ENCODE measurements around the gene PRKCE. TPM values are rescaled to one million over a fixed set of nuclear protein-coding genes. Genes with fewer than 3 reads are reported as not detected.

PRKCE gene
- total RNA-seq, 1 experiment from 2014 or later = 21.7 TPM

- BruUV-seq (replicated peaks) = no TSS peak
- no peak overlapping the region for H3K27ac ChIP-seq
- CTCF ChIA-PET = interaction anchor here (0.6 kb wide), 1 partner anchor 73 kb away, joined by 6 read pairs; no protein-coding TSS in a partner anchor
Measured at GRCh38 chr2:45919160-45919650, 267.7 kb downstream of the PRKCE start.

GRCh38 chr2:45919711-45920111, 268.2 kb downstream of the PRKCE start:
- H3K27ac ChIP-seq = no peak overlapping the region
- no peak for DNase-seq
- H3K79me2 ChIP-seq (ENCODE audit: low read depth) = 0 out of 2 replicates have a peak, but pooled peaks cover 6% of the 10 kb centered on the region
- no peak overlapping the region for H3K4me2 ChIP-seq
- peaks cover 23% of the 10 kb centered on the region for H3K4me1 ChIP-seq (replicated peaks; ENCODE audit: insufficient read depth)
- H3K36me3 ChIP-seq (ENCODE audit: low read depth) = no peaks in the 10 kb centered on the region
- TF ChIP-seq EZH2 (IDR thresholded peaks at IDR 0.05; ENCODE audit: low read depth) (no peak), CTCF (conservative IDR thresholded peaks at IDR 0.05) (no peak)
- no peaks in the 10 kb centered on the region for H3K9me3 ChIP-seq (ENCODE audit: insufficient read depth, low read depth)
- no peaks in the 10 kb centered on the region for H3K9me2 ChIP-seq (ENCODE audit: insufficient read depth)
- no peak overlapping the region for H2AFZ ChIP-seq
- CTCF ChIA-PET = no interaction called here
- no peaks in the 10 kb centered on the region for H3K27me3 ChIP-seq (ENCODE audit: insufficient read depth, low read depth)
- POLR2A ChIA-PET (ENCODE audit: unreplicated experiment) = no interaction called here
- peaks cover 10% of the 10 kb centered on the region; the same call in 1 of the 2 replicates for H4K20me1 ChIP-seq (ENCODE audit: insufficient read depth)
- intact Hi-C loops (cut with micrococcal nuclease; ENCODE audit: unreplicated experiment) = loop anchor here (5.0 kb wide), 1 partner anchor 267 kb away; the partner anchor contains the start of gene PRKCE
- no peaks in the 10 kb centered on the region for H3F3A ChIP-seq (ENCODE audit: insufficient read depth, low read depth)
- no TSS peak for BruUV-seq (replicated peaks)
- H3K4me3 ChIP-seq = no peak overlapping the region

More at GRCh38 chr2:45919160-45919650, 267.7 kb downstream of the PRKCE start:
- Histone ChIP-seq H3K27me3 (ENCODE audit: insufficient read depth, low read depth) (no peaks in the 10 kb centered on the region), H3K36me3 (ENCODE audit: low read depth) (no peaks in the 10 kb centered on the region), H3F3A (ENCODE audit: insufficient read depth, low read depth) (no peaks in the 10 kb centered on the region), H3K9me2 (ENCODE audit: insufficient read depth) (no peaks in the 10 kb centered on the region), H3K4me1 (replicated peaks; ENCODE audit: insufficient read depth) (peaks cover 18% of the 10 kb centered on the region), H3K4me3 (no peak overlapping the region), H3K9me3 (ENCODE audit: insufficient read depth, low read depth) (no peaks in the 10 kb centered on the region), H2AFZ (no peak overlapping the region), H3K4me2 (no peak overlapping the region), H4K20me1 (ENCODE audit: insufficient read depth) (peaks cover 10% of the 10 kb centered on the region; the same call in 1 of the 2 replicates), H3K79me2 (ENCODE audit: low read depth) (peaks cover under 1% of the 10 kb centered on the region; the same call in 1 of the 2 replicates)
- intact Hi-C loops (cut with micrococcal nuclease; ENCODE audit: unreplicated experiment) = no loop called here
- POLR2A ChIA-PET (ENCODE audit: unreplicated experiment) = no interaction called here
- TF ChIP-seq EZH2 (IDR thresholded peaks at IDR 0.05; ENCODE audit: low read depth) = no peak
- no peak for TF ChIP-seq CTCF (conservative IDR thresholded peaks at IDR 0.05)
- no peak for DNase-seq

GRCh38 chr2:45921921-45922320, 270.4 kb downstream of the PRKCE start:
- Histone ChIP-seq H3F3A (ENCODE audit: insufficient read depth, low read depth) (no peaks in the 10 kb centered on the region), H2AFZ (no peak overlapping the region), H3K36me3 (ENCODE audit: low read depth) (no peaks in the 10 kb centered on the region), H4K20me1 (ENCODE audit: insufficient read depth) (peaks cover 10% of the 10 kb centered on the region; the same call in 1 of the 2 replicates), H3K9me2 (ENCODE audit: insufficient read depth) (no peaks in the 10 kb centered on the region), H3K4me2 (no peak overlapping the region), H3K27me3 (ENCODE audit: insufficient read depth, low read depth) (no peaks in the 10 kb centered on the region), H3K4me1 (replicated peaks; ENCODE audit: insufficient read depth) (peaks cover 23% of the 10 kb centered on the region), H3K27ac (no peak overlapping the region), H3K9me3 (ENCODE audit: insufficient read depth, low read depth) (no peaks in the 10 kb centered on the region), H3K4me3 (no peak overlapping the region), H3K79me2 (ENCODE audit: low read depth) (0 out of 2 replicates have a peak, but pooled peaks cover 9% of the 10 kb centered on the region)
- intact Hi-C loops (cut with micrococcal nuclease; ENCODE audit: unreplicated experiment) = loop anchor here (5.0 kb wide), 1 partner anchor 270 kb away; the partner anchor contains the start of gene PRKCE
- no TSS peak for BruUV-seq (replicated peaks)
- TF ChIP-seq EZH2 (IDR thresholded peaks at IDR 0.05; ENCODE audit: low read depth) = no peak
- no peak for TF ChIP-seq CTCF (conservative IDR thresholded peaks at IDR 0.05)
- ChIA-PET POLR2A (ENCODE audit: unreplicated experiment) (no interaction called here), CTCF (interaction anchor here (0.7 to 1.8 kb wide), 2 partner anchors 14 to 543 kb away, joined by 3 to 5 read pairs; no protein-coding TSS in a partner anchor)
- DNase-seq = no peak
